Stimulated activated CD4-positive, alpha-beta T cell treated with anti-CD3 and anti-CD28 coated beads, Interleukin-15, amount 100 ng/mL, for 24 hours (primary cell): Measurements from ENCODE around the gene NSD2.
A peak's percentile ranks its signal among the peaks of the same experiment; 100 is the strongest.
"Not testable (repeated sequence)": the region's sequence is repeated elsewhere in the genome, so short reads cannot be mapped to it uniquely, and the experiment has no call there.

Experiments used
- DNase-seq: peaks from one replicate; pipeline ENCODE4 v3.0.0-alpha.2; 2020

Gene NSD2

DNA sequence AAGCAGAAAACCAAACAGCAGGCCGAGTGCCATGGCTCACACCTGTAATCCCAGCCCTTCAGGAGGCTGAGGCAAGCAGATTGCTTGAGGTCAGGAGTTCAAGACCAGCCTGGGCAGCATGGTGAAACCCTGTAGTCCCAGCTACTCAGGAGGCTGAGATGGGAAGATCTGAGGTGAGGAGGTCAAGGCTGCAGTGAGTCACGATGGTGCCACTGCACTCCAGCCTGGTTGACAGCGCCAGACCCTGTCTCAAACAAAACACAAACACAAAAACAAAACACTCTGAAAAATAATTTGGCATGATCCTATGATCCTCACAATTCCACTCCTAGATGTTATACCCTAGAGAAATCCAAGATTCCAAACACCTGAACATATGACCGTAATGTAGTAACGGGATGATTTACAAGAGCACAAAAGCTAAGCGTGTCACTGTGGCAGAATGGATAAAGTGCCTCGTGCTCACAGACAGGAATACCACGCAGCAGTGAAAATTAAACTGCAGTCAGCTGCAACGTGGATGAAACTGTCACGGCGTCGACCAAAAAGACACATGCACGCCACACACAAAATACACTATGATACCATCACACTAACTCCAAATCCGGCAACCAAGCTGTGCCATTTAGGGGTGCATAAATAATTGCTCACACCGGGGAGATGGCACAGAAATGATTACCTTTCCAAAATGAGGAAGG is 135.9 kb downstream of the NSD2 start:
- DNase-seq = no peak

DNA sequence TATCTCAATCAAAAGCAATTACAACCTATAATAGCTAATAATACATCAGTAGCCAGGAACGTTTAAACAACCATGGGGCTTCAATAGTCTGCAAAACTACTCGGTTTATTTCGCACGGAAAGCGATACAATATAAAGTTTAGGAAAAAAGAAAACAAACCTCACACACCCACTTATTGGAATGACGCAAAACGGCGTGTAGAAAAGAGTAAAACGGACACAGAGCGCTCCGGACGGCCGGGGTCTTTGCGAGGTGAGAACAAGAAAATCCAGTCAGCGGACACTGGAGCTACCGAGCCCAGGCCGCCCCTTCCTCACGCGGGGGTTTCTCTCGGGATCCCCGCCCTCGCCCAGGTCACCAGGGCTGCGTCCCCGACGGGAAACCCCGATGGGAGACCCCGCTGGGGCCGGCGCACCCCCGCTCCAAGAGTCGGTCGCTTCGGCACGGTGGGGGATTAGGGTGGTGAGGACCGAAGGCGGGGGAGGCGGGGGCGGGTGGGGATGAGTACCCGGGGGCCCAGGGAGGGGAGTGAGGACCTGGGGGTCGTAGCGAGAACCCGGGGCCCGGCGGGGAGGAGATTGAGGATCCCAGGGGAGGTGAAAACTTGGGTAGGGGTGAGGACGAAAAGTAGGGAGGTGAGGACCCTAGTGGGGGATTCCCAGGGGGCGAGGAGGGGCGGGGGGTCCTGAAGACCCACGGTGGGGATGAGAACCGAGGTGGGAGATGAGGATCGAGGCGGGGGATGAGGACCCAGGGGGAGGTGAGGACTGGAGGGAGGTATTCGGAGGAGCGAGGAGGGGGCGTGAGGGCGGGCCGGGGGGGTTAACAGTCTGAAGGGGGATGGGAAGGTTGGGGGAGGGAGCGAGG is 136.8 kb downstream of the NSD2 start:
- DNase-seq = no peak

DNA sequence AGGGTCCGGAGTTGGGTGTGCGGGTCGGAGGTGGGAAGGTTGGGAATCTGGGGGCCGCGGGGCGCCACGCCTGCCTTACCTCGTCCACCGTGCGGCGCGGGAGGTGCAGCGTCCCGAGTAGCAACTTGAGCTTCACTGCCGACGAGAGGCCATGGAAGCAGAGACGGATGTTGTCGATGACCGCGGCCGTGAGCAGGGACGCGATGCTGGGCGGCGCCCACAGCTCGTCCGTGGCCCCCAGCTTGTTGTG is 137.4 kb downstream of the NSD2 start:
- no peak for DNase-seq

DNA sequence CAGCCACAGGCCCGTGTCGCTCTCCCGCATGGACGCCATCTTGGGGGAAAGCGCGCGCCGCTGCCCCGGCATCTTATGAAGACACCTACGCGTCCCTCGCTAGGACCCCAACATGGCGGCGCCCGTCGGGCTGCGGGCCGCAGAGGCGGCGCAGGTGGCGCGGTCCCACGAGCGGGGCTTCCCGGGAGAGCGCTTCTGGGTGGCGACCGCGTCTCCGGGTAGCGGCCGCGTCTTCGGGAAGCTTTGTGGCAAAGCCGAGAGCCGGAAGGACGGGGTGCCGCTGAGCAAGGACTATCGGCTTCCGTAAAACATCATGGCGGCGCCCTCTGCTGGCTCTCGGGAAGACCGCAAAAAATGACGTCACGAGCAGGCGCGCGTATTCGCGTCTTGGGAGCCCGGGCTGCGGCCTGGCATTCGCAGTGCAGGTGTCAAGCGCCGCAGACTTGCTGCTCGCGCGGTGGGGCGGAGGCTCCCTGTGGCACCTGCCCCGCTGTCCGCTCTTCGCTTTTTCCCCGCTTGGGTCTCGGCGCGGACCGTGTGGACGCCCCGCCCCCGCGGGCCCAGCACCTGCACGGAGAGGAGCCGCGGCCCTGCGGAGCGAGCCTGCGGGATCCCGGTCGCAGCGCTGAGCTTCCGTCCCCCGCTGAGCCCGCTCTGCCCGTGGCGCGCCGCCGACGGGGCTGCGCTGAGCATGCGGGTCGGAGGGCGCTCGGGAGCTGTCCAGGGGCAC is 137.9 kb downstream of the NSD2 start, which contains the start of gene NELFA:
Gene NELFA (minus strand): TSS at position 54 of the 730 bp plus-strand sequence. CDS start 15 bp downstream, at position 39.
- DNase-seq = peak; percentile 97

DNA sequence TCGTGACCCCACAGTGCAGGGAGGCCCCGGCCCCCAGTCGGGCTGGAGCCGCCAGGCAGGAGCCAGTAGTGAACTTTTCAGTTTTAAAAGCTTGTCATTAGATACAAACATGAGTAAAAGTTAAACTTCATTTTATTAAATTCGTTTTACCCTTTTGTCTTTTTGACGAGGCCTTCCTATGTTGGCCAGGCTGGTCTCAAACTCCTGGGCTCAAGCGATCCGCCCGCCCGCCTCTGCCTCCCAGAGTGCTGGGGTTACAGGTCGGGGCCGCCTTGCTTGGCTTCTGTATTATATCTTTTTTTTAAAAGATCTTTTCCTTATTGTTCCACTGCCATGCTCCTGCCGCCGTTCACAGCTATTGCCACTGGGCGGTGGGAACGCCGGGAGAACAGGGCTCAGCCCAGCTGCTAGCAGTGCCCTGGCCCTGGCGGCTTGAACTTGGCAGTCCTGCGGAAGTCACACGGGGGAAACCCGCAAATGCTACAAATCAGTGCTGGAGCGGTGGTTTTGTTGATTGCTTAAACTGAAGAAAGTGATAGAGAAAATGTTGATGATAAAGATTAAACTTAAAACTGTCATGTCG is 138.5 kb downstream of the NSD2 start:
- DNase-seq = peak; percentile 68

DNA sequence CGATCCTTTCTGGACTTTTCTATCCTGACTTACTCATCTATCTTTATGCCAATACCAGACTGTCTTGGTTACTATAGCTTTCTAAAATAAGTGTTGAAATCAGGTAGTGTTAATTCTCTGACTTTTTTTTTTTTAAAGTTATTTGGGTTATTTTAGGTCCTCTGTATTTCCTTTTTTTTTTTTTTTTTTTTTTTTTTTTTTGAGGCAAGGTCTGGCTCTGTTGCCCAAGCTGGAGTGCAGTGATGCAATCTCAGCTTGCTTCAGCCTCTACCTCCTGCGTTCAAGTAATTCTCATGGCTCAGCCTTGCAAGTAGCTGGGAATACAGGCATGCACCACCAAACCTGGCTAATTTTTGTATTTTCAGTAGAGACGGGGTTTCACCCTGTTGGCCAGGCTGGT is 140.4 kb downstream of the NSD2 start:
- DNase-seq = no peak

DNA sequence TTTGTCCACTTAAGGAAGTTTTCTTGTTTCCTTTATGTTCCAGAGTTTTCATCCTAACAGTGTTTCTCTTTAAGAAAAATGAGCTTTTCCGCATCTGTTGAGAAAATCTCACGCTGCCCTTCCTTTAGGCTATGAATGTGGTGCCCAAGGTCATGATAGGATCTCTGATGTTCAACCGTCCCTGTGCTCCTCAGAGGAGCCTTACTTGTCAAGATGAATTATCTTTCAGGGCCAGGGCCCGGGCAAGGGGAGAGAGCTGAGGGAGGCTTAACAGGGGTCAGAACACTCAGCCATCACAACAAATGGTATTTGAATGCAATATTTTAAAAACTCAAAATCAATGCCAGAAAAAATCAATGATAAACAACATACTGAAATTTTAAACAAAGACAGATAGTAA is 143.8 kb downstream of the NSD2 start:
- DNase-seq = no peak

DNA sequence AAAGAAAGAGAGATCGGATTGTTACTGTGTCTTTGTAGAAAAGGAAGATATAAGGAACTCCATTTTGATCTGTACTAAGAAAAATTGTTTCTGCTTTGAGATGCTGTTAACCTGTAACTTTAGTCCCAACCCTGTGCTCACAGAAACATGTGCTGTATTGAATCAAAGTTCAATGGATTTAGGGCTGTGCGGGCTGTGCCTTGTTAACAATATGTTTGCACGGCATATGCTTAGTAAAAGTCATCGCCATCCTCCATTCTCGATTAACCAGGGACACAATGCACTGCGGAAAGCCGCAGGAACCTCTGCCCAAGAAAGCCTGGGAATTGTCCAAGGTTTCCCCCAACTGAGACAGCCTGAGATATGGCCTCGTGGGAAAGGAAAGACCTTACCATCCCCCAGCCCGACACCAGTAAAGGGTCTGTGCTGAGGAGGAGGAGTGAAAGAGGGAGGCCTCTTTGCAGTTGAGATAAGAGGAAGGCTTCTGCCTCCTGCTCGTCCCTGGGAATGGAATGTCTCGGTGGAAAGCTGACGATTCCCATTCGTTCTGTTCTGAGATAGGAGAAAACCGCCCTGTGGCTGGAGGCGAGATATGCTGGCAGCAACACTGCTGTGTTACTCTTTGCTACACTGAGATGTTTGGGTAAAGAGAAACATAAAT is 150.3 kb downstream of the NSD2 start:
- not testable (repeated sequence) for DNase-seq

DNA sequence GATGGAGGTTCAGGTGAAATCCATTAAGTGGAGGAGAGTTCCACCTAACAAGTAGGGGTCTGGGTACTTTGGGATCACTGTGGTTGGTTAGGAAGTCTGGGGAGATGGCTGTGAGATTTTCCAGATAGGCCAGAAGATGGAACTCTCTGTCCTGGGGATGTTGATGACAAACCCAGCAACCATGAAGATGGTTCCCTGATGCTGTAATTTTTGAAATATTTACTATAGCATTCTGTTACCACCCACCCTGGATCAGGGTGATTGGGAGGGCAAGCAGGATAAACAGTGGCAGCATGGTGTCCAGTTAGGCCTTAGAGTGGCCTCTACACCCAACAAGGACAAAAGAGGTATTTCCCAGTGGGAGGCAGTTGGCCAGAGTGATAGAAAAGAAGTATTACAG is 153.5 kb downstream of the NSD2 start:
- no peak for DNase-seq

DNA sequence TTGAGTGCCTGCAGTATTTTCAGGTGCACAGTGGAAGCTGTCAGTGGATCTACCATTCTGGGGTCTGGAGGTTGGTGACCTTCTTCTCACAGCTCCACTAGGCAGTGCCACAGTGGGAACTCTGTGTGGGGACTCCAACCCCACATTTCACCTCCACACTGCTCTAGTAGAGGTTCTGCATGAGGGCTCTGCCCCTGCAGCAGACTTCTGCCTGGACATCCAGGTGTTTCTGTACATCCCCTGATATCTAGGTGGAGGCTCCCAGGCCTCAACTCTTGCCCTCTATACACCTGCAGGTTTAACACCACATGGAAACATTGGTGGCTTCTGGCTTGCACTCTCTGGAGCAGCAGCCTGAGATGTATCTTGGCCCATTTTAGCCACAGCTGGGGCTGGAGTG is 154.6 kb downstream of the NSD2 start:
- DNase-seq = no peak

DNA sequence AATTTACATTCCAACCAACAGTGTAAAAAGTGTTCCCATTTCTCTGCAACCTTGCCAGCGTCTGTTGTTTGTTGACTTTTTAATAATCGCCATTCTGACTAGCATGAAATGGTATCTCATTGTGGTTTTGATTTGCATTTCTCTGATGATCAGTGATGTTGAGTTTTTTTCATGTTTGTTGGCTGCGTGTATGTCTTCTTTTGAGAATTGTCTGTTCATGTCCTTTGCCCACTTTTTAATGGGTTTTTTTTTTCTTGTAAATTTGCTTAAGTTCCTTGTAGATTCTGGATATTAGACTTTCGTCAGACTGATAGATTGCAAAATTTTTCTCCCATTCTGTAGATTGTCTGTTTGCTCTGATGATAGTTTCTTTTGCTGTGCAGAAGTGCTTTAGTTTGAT is 155.9 kb downstream of the NSD2 start:
- DNase-seq = not testable (repeated sequence)

DNA sequence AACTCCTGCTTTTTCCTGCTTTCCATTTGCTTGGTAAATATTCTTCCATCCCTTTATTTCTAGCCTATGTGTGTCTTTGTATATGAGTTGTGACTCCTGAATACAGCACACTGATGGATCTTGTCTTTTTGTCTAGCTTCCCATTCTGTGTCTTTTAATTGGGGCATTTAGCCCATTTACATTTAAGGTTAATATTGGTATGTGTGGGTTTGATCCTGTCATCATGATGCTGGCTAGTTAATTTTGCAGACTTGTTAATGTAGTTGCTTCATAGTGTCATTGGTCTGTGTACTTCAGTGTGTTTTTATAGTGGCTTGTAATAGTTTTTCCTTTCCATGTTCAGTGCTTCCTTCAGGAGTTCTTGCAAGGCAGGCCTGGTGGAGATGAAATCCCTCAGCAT is 160.0 kb downstream of the NSD2 start:
- not testable (repeated sequence) for DNase-seq
